Trophoblast cell (in vitro differentiated cells and primary cell): ENCODE measurements around the gene EFNA5.

Source experiments
- DNase-seq, 2 donors: peaks; one replicate each; pipeline ENCODE4 v3.0.0-alpha.2; 2016
- H2AFZ ChIP-seq: 2 replicates; pipeline ENCODE4 v1.6.1; 2013; ENCODE audit warnings: low read length, moderate library complexity, mild to moderate bottlenecking; ENCODE audit not compliant: insufficient read depth, poor library complexity
- H2AK5ac ChIP-seq: 2 replicates; pipeline ENCODE4 v1.6.1; 2013; ENCODE audit warnings: mild to moderate bottlenecking, low read length
- H2BK120ac ChIP-seq: 2 replicates; pipeline ENCODE4 v1.6.1; 2013; ENCODE audit warnings: low read length, mild to moderate bottlenecking, moderate library complexity; ENCODE audit not compliant: insufficient read depth, poor library complexity
- H2BK12ac ChIP-seq: 2 replicates; pipeline ENCODE4 v1.6.1; 2013; ENCODE audit warnings: mild to moderate bottlenecking, low read length, moderate library complexity
- H2BK5ac ChIP-seq: 2 replicates; pipeline ENCODE4 v1.6.1; 2013; ENCODE audit warnings: low read length, low read depth, moderate library complexity, mild to moderate bottlenecking; ENCODE audit not compliant: poor library complexity
- H3K14ac ChIP-seq: 2 replicates; pipeline ENCODE4 v1.6.1; 2013; ENCODE audit warnings: mild to moderate bottlenecking, low read length
- H3K18ac ChIP-seq: 2 replicates; pipeline ENCODE4 v1.6.1; 2013; ENCODE audit warnings: mild to moderate bottlenecking, low read length
- H3K23ac ChIP-seq: 2 replicates; pipeline ENCODE4 v1.6.1; 2013; ENCODE audit warnings: low read length
- H3K27ac ChIP-seq: 2 replicates; pipeline ENCODE4 v1.5.1; 2013; ENCODE audit warnings: low read depth, mild to moderate bottlenecking, inconsistent platforms, low read length, moderate library complexity
- H3K27me3 ChIP-seq: 2 replicates; pipeline ENCODE4 v1.6.1; 2013; ENCODE audit warnings: inconsistent platforms, mild to moderate bottlenecking, low read length, moderate library complexity; ENCODE audit not compliant: insufficient read depth
- H3K36me3 ChIP-seq, 2 experiments: 1 replicate in 1 of 2; 2 replicates in 1 of 2; pipeline ENCODE4 v1.6.1; 2013; ENCODE audit warnings: low read length in 2 of 2, mild to moderate bottlenecking in 2 of 2, moderate library complexity in 1 of 2; ENCODE audit not compliant: insufficient read depth in 2 of 2, control insufficient read depth in 1 of 2
- H3K4ac ChIP-seq: 2 replicates; pipeline ENCODE4 v1.6.1; 2013; ENCODE audit warnings: low read depth, mild to moderate bottlenecking, low read length, moderate library complexity
- H3K4me1 ChIP-seq, 2 experiments: 1 replicate in 1 of 2; 2 replicates in 1 of 2; pipeline ENCODE4 v1.6.1; 2013; ENCODE audit warnings: low read length in 2 of 2, mild to moderate bottlenecking in 2 of 2, moderate library complexity in 1 of 2; ENCODE audit not compliant: insufficient read depth in 2 of 2, control insufficient read depth in 1 of 2
- H3K4me2 ChIP-seq: 2 replicates; pipeline ENCODE4 v1.6.1; 2013; ENCODE audit warnings: inconsistent platforms, mild to moderate bottlenecking, low read length, moderate library complexity
- H3K4me3 ChIP-seq: 2 replicates; pipeline ENCODE4 v1.5.1; 2013; ENCODE audit warnings: mild to moderate bottlenecking, low read depth, low read length, inconsistent platforms
- H3K79me1 ChIP-seq: one replicate; pipeline ENCODE4 v1.6.1; 2013; ENCODE audit warnings: low read length
- H3K79me2 ChIP-seq: 2 replicates; pipeline ENCODE4 v1.6.1; 2013; ENCODE audit warnings: low read length, mild to moderate bottlenecking; ENCODE audit not compliant: control insufficient read depth, insufficient read depth, poor library complexity
- H3K9ac ChIP-seq: 2 replicates; pipeline ENCODE4 v1.6.1; 2013; ENCODE audit warnings: mild to moderate bottlenecking, low read length
- H3K9me3 ChIP-seq: 2 replicates; pipeline ENCODE4 v1.6.1; 2013; ENCODE audit warnings: low read depth, mild to moderate bottlenecking, control low read depth, inconsistent platforms, low read length; ENCODE audit not compliant: insufficient read depth
- H4K12ac ChIP-seq: 2 replicates; pipeline ENCODE4 v1.6.1; 2013; ENCODE audit warnings: low read depth, mild to moderate bottlenecking, low read length, moderate library complexity
- H4K8ac ChIP-seq: 2 replicates; pipeline ENCODE4 v1.6.1; 2013; ENCODE audit warnings: low read depth, mild to moderate bottlenecking, low read length, moderate library complexity
- H4K91ac ChIP-seq: one replicate; pipeline ENCODE4 v1.6.1; 2013; ENCODE audit warnings: low read depth, mild to moderate bottlenecking, low read length, moderate library complexity
- WGBS: extraction: QIAGEN DNeasy Blood & Tissue Kit; methylation state at CpG from one replicate; pipeline ENCODE4 v1.1.7; 2013; ENCODE audit warnings: missing lambda C conversion rate; ENCODE audit not compliant: insufficient read length, insufficient coverage; ENCODE audit errors: extremely low coverage; 5-methylcytosine and 5-hydroxymethylcytosine counted together

The EFNA5 gene

DNA sequence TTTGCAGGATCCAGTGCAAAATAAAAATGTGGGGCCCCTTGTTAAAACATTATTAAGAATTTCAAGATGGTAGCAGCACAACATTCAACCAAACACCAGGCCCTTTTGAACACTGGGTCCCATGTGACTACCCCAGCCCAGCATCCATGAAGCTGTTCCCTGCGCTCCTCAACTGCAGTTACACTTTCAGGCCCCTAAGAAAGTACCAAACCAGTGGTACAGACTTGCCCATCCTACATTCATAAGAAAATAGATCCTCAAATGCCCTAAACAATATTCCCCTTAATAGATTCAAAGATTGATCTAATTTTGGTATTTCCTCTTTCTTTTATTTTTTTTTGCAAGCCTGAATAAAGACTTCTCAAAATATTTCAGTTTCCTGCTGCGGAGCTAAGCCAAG is 201.7 kb downstream of the EFNA5 start:
- no peak for DNase-seq
- Histone ChIP-seq H3K27ac (peak overlapping the region; percentile 36), H3K36me3 (no peaks in the 10 kb centered on the region), H3K18ac (no peak overlapping the region), H3K23ac (no peak overlapping the region), H2BK12ac (peak overlapping the region; percentile 70), H3K4me1 (peaks cover 24 to 30% of the 10 kb centered on the region in 2 experiments), H4K91ac (no peak overlapping the region), H2BK5ac (no peak overlapping the region), H3K4ac (no peak overlapping the region), H3K27me3 (no peaks in the 10 kb centered on the region), H3K14ac (no peak overlapping the region), H3K9ac (no peak overlapping the region), H2AK5ac (no peak overlapping the region), H3K79me1 (peaks cover 24% of the 10 kb centered on the region), H3K9me3 (no peaks in the 10 kb centered on the region), H2AFZ (no peak overlapping the region), H3K79me2 (peaks cover 3% of the 10 kb centered on the region), H3K4me3 (no peak overlapping the region), H4K8ac (no peak overlapping the region), H2BK120ac (no peak overlapping the region), H3K4me2 (no peak overlapping the region), H4K12ac (no peak overlapping the region)
- WGBS = no CpG with 5 or more reads among the region's 2 CpGs

DNA sequence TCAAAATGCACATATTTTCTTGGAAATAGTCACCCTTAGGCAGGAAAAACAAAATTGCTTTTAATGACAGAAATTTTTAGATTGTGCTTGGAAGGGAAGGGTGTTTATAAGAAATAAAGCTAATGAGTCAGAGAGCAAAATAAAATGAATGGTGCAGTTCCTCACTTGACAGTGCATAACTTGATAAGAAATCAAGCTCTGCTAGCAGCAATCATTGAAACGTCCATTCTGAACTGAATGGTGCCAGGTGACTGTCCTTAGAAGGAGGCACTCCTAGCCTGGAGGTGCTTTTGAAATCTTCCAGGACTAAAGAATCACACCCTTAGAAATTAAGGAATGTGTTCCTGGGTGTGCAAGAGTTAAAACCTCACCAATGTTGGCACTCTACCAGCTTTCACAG is 202.5 kb downstream of the EFNA5 start:
- H3K79me2 ChIP-seq = peaks cover 3% of the 10 kb centered on the region
- no peak overlapping the region for H4K12ac ChIP-seq
- no peak overlapping the region for H3K4ac ChIP-seq
- no CpG with 5 or more reads among the region's 1 CpG for WGBS
- no peak overlapping the region for H3K4me3 ChIP-seq
- no peaks in the 10 kb centered on the region for H3K9me3 ChIP-seq
- H3K23ac ChIP-seq = no peak overlapping the region
- no peak overlapping the region for H3K14ac ChIP-seq
- no peak overlapping the region for H2AK5ac ChIP-seq
- no peak overlapping the region for H2BK120ac ChIP-seq
- H3K27me3 ChIP-seq = no peaks in the 10 kb centered on the region
- H2BK5ac ChIP-seq = no peak overlapping the region
- H3K18ac ChIP-seq = no peak overlapping the region
- H3K9ac ChIP-seq = no peak overlapping the region
- H3K27ac ChIP-seq = no peak overlapping the region
- H4K8ac ChIP-seq = no peak overlapping the region
- no peak overlapping the region for H2BK12ac ChIP-seq
- no peak overlapping the region for H2AFZ ChIP-seq
- H3K36me3 ChIP-seq = no peaks in the 10 kb centered on the region
- H3K4me2 ChIP-seq = no peak overlapping the region
- H3K4me1 ChIP-seq = peaks cover 26 to 32% of the 10 kb centered on the region in 2 experiments
- no peak overlapping the region for H4K91ac ChIP-seq
- peaks cover 27% of the 10 kb centered on the region for H3K79me1 ChIP-seq
- no peak for DNase-seq

DNA sequence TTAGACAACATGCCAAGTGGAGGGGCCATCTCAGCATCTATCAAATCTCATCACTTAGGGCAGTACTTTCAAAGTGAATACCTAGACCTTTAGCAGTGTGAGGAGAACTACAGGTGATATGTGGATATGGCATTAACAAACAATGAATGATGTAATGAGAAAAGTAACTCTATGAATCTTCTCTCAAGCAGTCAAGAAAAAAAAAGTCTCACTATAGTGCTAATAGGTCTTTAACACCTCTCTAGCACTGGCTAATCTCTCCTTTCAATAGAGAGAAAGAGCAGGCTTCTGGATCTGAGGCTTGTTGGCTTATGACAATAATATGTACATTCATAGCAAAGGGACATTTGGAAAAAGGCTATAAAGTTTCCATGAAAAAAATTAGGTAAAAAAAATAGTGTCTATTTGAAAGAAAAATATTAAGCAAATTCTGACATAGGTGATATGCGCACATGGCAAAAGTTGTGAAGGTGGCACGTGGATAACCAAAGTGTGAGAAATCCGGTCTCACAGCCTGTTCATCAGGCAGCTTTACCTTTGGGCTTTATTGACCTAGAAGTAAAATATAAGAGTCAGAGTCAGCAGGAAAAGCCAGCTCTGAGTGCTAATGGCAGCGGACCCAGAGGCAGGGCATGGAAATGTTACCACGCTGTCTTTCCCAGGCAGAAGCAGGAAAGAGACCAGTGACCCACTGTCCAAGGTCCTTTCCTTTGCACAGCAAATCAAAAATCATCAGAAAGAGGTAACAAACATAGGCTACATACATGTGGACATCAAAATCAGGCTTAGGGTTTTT is 203.4 kb downstream of the EFNA5 start:
- Histone ChIP-seq H3K27ac (no peak overlapping the region), H4K12ac (no peak overlapping the region), H3K79me1 (peaks cover 31% of the 10 kb centered on the region), H3K27me3 (no peaks in the 10 kb centered on the region), H3K14ac (no peak overlapping the region), H4K91ac (peak overlapping the region; percentile 21), H3K23ac (no peak overlapping the region), H2AK5ac (peak overlapping the region; percentile 45), H2BK120ac (no peak overlapping the region), H3K36me3 (no peaks in the 10 kb centered on the region), H2BK5ac (no peak overlapping the region), H3K4ac (peak overlapping the region; percentile 48), H3K9ac (no peak overlapping the region), H3K4me2 (no peak overlapping the region), H3K79me2 (peaks cover 5% of the 10 kb centered on the region), H4K8ac (no peak overlapping the region), H3K9me3 (no peaks in the 10 kb centered on the region), H2AFZ (no peak overlapping the region), H3K4me1 (peaks cover 21 to 30% of the 10 kb centered on the region in 2 experiments), H3K18ac (peak overlapping the region; percentile 65), H2BK12ac (peak overlapping the region; percentile 4), H3K4me3 (no peak overlapping the region)
- no CpG with 5 or more reads among the region's 5 CpGs for WGBS
- no peak for DNase-seq

DNA sequence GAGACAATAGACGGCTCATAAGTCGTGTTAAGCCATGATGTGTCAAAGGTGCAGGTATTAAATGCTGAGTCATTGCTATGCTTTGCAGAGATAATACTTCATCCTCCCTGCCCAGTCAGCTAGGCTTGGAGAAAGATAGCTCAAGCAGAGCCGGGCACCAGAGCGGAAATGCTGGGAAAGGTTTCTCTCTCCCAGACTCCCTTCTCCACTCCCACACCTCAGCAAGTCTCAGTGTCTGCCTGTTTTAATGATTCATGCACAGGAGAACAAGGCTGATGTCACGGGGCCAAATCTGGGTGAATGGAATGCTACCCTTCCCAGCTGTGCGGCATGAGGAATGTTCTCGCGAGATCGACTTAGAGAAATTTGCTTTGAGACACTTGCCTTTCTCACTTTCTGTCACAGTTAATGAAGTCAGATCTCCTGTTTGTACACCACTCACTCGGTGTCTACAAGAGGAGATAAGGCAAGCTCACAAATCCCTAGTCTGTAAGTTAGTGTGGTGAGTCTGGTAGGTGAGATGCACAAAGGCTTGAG is 204.4 kb downstream of the EFNA5 start:
- Histone ChIP-seq H4K91ac (peak overlapping the region; percentile 98), H3K4me2 (no peak overlapping the region), H3K4ac (no peak overlapping the region), H3K9me3 (no peaks in the 10 kb centered on the region), H3K9ac (no peak overlapping the region), H3K36me3 (no peaks in the 10 kb centered on the region), H3K27me3 (no peaks in the 10 kb centered on the region), H3K79me1 (peaks cover 31% of the 10 kb centered on the region), H2BK120ac (peak overlapping the region; percentile 97), H3K14ac (peak overlapping the region; percentile 42), H2AFZ (no peak overlapping the region), H3K27ac (peak overlapping the region; percentile 75), H3K23ac (no peak overlapping the region), H3K4me1 (peaks cover 24 to 34% of the 10 kb centered on the region in 2 experiments), H4K12ac (no peak overlapping the region), H4K8ac (peak overlapping the region; percentile 80), H3K4me3 (no peak overlapping the region), H3K18ac (peak overlapping the region; percentile 72), H2AK5ac (peak overlapping the region; percentile 21), H2BK12ac (peak overlapping the region; percentile 99), H2BK5ac (peak overlapping the region; percentile 82), H3K79me2 (peaks cover 5% of the 10 kb centered on the region)
- peak; percentile 72 to 87 for DNase-seq
- no CpG with 5 or more reads among the region's 10 CpGs for WGBS
